ENCODE data around the gene STKLD1.

- TF ChIP-seq CTCF (IDR thresholded peaks at IDR 0.05) (no peak), BHLHE40 (IDR thresholded peaks at IDR 0.05; ENCODE audit: low read depth, low read length) (no peak), USF2 (IDR thresholded peaks at IDR 0.05) (no peak), EP300 (IDR thresholded peaks at IDR 0.05) (no peak), POLR2A (IDR thresholded peaks at IDR 0.05; ENCODE audit: low read length) (no peak)
These were observed 31.2 kb upstream of the STKLD1 start for GRCh38 chr9:133344979-133345378.

Measured in A549 (cell line).